Stimulated activated CD8-positive, alpha-beta memory T cell treated with anti-CD3 and anti-CD28 coated beads, Interleukin-4, amount 100 ng/mL, for 48 hours (primary cell): Measurements from ENCODE around the gene CLCN4.

Source experiments
- DNase-seq: peaks from one replicate; pipeline ENCODE4 v3.0.0-alpha.2; 2020

CLCN4 gene

DNA sequence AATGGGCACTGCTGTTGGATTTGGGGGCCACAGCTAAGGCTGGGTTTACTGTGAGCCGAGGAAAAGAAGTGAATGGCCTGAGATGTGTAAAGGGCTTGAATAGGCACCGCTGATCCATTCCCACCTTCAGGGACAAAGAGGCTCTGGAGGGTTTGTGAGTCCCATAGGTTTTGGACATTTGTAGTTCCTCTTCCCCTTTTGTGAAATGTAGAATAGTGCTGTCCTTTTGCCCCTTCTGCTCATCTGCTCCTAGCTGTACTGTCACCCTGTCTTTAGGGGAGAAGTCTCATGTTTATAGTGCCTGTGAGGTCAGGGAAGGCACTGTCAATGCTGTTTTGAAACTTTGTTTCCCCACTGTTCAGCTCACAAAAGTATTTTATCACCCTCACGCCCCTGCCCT is 26.4 kb upstream of the CLCN4 start:
- DNase-seq, result no peak

DNA sequence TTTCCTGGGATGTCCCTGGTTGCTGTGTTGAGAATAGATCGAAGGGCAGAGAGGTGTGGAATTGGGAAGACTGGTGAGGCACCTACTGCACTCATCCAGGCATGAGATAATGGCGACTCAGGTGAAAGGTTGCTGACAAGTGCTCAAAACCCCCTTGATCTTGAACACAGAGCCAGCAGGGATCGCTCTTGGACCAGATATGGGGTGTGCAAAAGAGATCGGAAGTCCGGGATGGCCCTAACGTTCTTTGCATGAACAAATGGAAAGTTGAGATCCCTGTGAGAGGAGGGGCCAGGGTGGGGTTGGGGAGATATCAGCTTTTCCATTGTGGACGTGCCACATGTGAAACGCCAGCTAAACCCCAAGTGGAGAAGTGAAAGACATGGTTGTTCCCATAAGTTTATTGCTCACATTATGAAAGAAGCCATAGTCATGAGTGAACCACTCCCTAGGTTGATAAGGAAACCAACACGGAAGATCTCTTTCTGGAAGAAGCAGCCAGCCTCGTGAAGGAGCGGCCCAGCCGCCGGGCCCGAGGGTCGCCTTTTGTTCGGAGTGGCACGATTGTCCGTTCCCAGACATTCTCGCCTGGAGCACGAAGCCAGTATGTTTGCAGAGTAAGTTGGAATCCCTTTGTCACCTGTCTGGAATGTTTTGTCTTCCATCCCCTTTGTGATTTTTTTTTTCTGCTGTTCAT is 22.6 kb upstream of the CLCN4 start:
- no peak for DNase-seq

DNA sequence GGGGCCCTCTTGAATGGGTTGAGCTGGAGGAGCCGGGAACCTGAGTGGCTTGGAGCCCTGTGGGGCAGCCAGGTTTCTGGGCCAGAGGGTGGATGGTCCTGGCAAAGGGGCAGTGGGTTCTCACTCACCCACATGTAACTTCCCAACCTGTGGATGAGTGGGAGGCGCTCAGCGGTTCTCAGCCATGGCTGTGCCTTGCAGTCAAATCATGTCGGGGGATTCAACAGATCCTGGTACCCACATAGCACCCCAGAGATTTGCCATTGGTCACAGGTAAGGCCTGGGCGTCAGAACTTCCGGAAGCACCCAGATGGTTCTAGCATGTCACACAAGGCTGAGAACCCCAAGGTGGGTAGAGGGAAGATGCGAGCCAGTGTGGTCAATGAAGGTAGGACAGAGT is 21.9 kb upstream of the CLCN4 start:
- DNase-seq, result no peak

GRCh38 chrX:10135561-10136399 is 21.0 kb upstream of the CLCN4 start:
- DNase-seq, result no peak

DNA sequence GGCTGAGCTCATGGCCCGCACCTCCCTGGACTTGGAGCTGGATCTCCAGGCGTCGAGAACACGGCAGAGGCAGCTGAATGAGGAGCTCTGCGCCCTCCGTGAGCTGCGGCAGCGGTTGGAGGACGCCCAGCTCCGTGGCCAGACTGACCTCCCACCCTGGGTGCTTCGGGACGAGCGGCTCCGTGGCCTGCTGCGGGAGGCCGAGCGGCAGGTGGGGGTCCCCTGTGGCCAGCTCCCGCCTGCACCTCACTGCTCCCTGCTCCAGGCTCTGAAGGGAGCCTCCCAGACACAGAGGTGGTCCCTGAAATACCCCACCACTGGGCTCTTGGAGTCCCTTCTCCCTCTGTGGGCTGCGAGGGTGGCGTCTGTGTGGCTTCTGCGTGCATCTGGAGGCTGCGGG is 18.0 kb upstream of the CLCN4 start:
- DNase-seq, result no peak

- DNase-seq, result no peak
Measured at GRCh38 chrX:10140264-10140663, 16.5 kb upstream of the CLCN4 start.

- DNase-seq, result no peak
Measured at GRCh38 chrX:10142041-10142599, 14.7 kb upstream of the CLCN4 start.

GRCh38 chrX:10143071-10143983 is 13.4 kb upstream of the CLCN4 start:
- DNase-seq, result no peak

- no peak for DNase-seq
Measured at GRCh38 chrX:10146346-10146745, 10.4 kb upstream of the CLCN4 start.

DNA sequence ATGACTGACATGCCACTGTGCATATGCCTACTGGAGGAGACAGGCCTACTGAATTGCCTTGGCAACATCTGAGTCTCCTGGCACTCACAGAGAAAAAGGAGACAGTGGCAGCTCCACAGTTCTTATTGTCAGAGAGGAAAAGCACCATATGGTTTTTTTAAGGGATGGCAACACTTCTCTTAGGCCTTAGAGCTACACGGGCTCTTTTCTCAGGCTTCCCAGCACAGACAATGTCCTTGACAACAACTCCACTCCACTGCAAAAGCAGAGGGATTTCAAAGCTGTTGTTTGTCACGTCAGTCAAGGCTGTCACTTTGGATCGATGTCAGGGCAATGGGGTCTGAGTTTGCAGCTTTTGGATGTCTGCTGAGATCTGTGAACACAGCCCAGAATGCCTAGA is 4.7 kb upstream of the CLCN4 start:
- DNase-seq, result no peak

- no peak for DNase-seq
Measured at GRCh38 chrX:10155137-10155536, 1.6 kb upstream of the CLCN4 start.

DNA sequence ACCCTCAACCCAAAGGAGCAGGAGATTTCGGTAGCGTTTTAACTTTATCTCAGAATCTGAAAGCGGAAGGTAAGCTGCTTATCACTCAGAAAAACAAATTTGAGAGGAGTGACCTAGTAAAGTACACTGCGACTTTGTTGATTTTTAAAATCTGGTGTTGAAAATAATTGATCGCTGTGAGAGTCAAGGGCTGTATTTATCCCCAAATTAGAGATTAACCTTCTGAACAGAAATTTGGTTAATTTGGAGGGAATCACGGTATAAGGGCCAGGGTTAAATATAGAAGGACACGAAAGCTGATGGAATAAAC is 212 bp downstream of the CLCN4 start:
- DNase-seq, result no peak

DNA sequence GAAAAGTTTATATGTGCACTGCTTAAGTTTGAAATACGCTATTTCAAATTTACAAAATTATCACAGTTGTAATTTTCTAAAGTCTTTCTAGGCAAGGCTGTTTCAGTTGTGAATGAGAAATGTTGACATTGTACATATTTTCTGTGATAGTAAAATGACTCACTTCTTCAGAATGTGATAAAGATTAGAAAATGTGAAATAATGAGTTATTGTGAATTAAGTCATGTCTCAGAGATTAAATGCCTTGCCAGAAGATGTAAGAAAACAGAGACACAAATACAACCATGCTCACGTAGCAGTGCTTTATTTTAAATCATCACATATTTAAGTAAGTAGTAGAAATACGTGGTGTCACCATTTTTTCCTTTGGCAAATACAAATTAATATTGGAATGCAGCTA is 768 bp downstream of the CLCN4 start:
- no peak for DNase-seq

GRCh38 chrX:10158279-10159144 is 1.7 kb downstream of the CLCN4 start:
- DNase-seq, result peak; percentile 37

DNA sequence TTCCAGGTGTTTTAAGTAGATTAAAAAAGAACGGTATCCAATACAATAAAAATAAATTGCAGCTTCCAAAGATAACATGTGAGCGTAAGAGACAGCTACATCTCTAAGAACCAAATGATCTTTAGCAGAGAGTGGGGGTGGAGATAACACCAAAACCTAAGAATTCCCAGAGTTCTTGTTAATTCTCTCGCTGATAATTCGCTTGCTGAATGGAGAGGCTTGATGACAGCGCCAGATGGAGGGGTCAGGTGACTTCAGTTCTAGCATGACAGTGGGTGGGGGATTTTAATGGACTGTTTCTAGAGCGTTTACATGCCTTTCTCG is 2.3 kb downstream of the CLCN4 start:
- no peak for DNase-seq

GRCh38 chrX:10160211-10160610 is 3.4 kb downstream of the CLCN4 start:
- no peak for DNase-seq

- no peak for DNase-seq
Measured at GRCh38 chrX:10163031-10163430, 6.3 kb downstream of the CLCN4 start.

DNA sequence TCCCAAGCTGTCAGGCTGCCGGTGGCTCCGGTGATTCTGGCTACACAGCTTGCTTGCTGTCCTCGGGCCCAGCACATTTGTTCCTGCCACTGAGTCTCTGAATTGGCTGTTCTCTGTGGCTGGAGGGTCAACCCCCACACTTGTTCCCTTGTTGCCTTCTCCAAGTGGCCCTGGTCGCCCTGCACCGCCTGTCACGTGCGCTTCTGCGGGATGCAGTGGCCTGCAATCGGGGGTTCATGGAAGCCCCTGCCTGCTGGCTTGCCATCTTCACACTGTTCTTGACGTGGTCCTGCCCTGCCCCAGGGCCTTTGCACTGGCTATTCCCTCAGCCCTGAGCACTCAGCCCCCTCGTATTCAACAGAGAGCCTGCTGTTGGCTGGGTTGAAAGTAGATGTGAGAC is 8.1 kb downstream of the CLCN4 start:
- no peak for DNase-seq

DNA sequence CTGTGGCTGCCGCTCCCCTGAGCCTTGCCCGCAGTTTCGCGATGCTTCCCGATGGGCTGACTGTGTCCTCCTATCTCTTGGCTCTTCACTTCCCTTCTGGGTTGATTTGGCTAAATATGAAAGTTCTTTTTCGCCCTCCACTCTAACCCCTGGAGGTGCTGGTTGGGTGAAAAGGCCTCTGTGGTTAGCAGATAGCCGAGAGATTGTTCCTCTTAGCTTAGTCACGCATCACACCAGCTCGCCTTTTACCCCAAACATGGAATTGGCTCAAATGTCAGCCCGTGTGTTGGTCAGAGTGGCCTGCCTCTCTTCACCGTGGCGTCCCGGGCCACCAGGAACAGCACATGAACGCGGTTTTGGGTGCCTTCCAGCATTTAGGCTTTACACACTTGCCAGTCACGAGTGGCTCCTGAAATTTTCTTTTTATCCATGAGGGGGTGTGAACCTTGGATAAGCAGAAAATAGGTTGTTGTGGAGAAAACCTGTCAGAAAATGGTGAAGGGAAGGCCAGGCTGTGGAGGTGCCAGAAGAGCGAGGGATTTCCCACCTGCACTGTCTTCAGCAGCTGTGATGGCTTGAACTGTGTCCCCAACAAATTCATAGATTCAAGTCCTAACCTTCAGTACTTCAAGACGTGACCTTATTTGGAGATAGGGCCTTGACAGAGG is 8.9 kb downstream of the CLCN4 start:
- no peak for DNase-seq

- DNase-seq, result no peak
Measured at GRCh38 chrX:10166248-10166716, 9.5 kb downstream of the CLCN4 start.

DNA sequence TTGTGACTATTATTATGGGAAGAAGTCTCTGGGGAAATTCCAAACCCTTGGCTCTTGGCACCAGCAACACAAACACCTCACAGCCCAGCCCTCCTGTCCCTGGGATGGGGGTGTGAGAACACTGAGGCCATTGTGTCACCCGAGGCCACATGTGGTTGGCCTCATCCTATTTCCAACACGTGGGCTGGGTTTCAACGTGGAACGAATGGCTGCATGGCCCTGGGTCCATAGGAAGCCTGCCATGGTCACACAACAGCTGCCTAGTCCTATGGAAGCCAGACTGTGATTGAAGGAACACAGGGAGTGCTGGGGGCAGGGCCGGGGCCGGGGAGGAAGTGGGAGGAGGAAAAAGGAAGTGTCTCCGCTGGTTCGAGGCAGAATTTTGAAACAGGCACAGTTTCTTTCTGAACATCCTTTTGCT is 10.0 kb downstream of the CLCN4 start:
- DNase-seq, result no peak

GRCh38 chrX:10167573-10167972 is 10.8 kb downstream of the CLCN4 start:
- DNase-seq, result no peak
